H1 (cell line): ENCODE data around the gene MLYCD. TPM values are rescaled to one million over a fixed set of nuclear protein-coding genes. Genes with fewer than 3 reads are reported as not detected.
A peak's percentile ranks its signal among the peaks of the same experiment; 100 is the strongest.

Experiments
- FOSL1 ChIP-seq: IDR thresholded peaks from 2 replicates; pipeline ENCODE4 v1.6.1; 2011; ENCODE audit warnings: mild to moderate bottlenecking, low read depth, low read length, moderate library complexity; ENCODE audit not compliant: insufficient read depth
- RFX5 ChIP-seq: IDR thresholded peaks from 2 replicates; pipeline ENCODE4 v1.6.1; 2011; ENCODE audit warnings: low read depth, low read length, improper control_type of control experiment, borderline replicate concordance
- TAF7 ChIP-seq: optimal IDR thresholded peaks from 2 replicates; pipeline ENCODE3; 2011; ENCODE audit warnings: low read depth, mild to moderate bottlenecking, inconsistent platforms, low read length, moderate library complexity, borderline replicate concordance
- TCF12 ChIP-seq: IDR thresholded peaks from 2 replicates; pipeline ENCODE4 v1.6.1; 2011; ENCODE audit warnings: low read depth, mild to moderate bottlenecking, low read length
- polyA plus RNA-seq, 7 experiments: library from polyadenylated mRNA; depleted of rRNA in 3 of 7; stranded (reverse) in 5 of 7; unstranded in 2 of 7; fragments of >200 nt in 5 of 7; fragments of 200-250 nt in 2 of 7; gene quantifications; 1 replicate in 5 of 7; 2 replicates in 1 of 7; 4 replicates in 1 of 7; pipeline versions ENCODE4 v1.2.1 to v1.2.3, GENCODE V29; 2011 to 2013; ENCODE audit warnings: missing spikeins in 2 of 7, mixed read lengths in 2 of 7
- total RNA-seq: library from RNA; stranded (reverse); fragmentation: NEBNext Ultra II Directional; extraction: Animal tissue kit (Norgen Biotek cat#: 25700); gene quantifications from 2 replicates; pipeline ENCODE4 v1.2.1, GENCODE V29; 2021
- TF ChIP-seq, protein P1 (sequence below): IDR thresholded peaks from 2 replicates; pipeline ENCODE4 v1.6.1; 2012; ENCODE audit warnings: inconsistent platforms

Gene MLYCD
- total and polyA plus RNA-seq, 2 of the 8 experiments (the other 6 are each of a cell fraction or from before 2014, with no cell fraction given): 3.7 to 7.0 TPM

DNA sequence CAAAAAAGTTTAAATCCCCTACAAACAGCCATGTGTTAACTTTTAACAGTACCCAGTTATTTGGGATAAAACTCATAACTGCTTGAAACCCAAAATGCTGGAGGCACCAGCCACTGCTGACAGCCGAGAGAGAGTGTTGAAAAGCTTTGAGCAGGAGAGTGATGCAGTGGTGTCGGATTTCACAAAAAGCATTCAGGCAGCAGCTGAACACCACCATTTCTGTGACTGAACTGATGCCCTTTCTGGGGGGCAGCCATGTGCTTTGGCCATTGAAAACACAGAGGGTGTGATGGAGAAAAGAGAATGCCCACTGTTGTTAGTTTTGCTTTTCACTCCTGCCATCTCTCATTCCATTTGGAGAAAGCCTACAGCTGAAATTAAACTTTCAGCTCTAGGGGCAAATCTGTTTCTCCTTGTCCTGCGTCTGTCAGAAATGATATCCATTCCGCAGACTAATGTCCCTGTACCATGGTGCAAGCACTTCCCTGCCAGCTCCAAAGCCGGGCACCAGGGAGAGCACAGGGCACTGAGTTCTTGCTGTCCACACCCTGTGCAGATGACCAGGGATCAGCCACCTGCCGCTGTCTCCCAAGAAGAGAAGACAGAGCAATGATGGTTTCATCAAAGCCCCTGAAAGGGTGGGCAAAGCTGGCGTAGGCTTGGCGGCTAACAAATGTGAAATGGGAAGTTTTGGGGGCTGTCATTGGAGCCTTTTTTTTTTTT lies 16.6 kb upstream of the MLYCD start (continued):
- TF ChIP-seq TCF12: no peak
- no peak for TF ChIP-seq RFX5
- TF ChIP-seq TAF7: no peak
- TF ChIP-seq, protein P1, sequence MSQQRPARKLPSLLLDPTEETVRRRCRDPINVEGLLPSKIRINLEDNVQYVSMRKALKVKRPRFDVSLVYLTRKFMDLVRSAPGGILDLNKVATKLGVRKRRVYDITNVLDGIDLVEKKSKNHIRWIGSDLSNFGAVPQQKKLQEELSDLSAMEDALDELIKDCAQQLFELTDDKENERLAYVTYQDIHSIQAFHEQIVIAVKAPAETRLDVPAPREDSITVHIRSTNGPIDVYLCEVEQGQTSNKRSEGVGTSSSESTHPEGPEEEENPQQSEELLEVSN: peak; percentile 36; the same call in 1 of the 2 replicates
- no peak for TF ChIP-seq FOSL1
